Measurements from ENCODE around the gene SLC66A3.

GRCh38 chr2:11142987-11143386 is 12.3 kb upstream of the SLC66A3 start:
- TF ChIP-seq CTCF (IDR thresholded peaks at IDR 0.05) (no peak), MYBL2 (CRISPR knock-in tag; IDR thresholded peaks at IDR 0.05) (no peak), ATF3 (CRISPR knock-in tag; conservative IDR thresholded peaks at IDR 0.05) (no peak), CREM (CRISPR knock-in tag; IDR thresholded peaks at IDR 0.05) (no peak), CBFB (CRISPR knock-in tag; IDR thresholded peaks at IDR 0.05; ENCODE audit: low read depth) (no peak), FOXJ3 (CRISPR knock-in tag; IDR thresholded peaks at IDR 0.05; ENCODE audit: borderline replicate concordance) (no peak), JAZF1 (CRISPR knock-in tag; IDR thresholded peaks at IDR 0.05) (no peak), USF2 (CRISPR knock-in tag; IDR thresholded peaks at IDR 0.05) (no peak), TEAD4 (CRISPR knock-in tag; IDR thresholded peaks at IDR 0.05) (no peak), ZNF317 (CRISPR knock-in tag; IDR thresholded peaks at IDR 0.05; ENCODE audit: borderline replicate concordance, low read depth) (no peak)
